ENCODE data around the gene TMEM125. TPM values are rescaled to one million over a fixed set of nuclear protein-coding genes. Genes with fewer than 3 reads are reported as not detected.

Gene TMEM125
- total RNA-seq, 1 experiment from 2014 or later, result 21.5 TPM

DNA sequence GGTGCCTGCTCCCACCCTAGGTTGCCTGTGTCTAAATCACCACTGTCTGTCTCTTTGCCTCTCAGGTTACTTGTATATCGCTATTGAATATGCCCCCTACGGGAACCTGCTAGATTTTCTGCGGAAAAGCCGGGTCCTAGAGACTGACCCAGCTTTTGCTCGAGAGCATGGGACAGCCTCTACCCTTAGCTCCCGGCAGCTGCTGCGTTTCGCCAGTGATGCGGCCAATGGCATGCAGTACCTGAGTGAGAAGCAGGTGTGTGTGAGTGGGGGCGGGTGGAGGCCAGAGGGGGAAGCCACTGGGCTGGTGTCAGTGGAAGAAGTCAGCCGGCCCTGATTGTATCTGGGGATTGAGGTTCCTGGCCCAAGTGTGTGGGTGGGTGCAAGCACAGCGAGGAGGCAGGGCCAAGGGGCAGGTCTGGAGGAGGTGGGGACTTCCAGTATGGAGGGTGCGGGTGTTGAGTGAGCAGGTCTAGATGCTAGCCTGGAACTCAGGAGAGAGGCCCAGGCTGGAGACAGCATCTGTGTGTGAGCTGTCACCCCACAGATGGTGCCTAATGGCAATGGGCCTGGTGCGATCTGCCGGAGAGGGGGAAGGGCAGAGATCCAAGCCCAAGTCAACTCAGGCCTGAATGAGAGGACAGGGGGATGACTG is 48.2 kb downstream of the TMEM125 start:
- TF ChIP-seq, protein P1, sequence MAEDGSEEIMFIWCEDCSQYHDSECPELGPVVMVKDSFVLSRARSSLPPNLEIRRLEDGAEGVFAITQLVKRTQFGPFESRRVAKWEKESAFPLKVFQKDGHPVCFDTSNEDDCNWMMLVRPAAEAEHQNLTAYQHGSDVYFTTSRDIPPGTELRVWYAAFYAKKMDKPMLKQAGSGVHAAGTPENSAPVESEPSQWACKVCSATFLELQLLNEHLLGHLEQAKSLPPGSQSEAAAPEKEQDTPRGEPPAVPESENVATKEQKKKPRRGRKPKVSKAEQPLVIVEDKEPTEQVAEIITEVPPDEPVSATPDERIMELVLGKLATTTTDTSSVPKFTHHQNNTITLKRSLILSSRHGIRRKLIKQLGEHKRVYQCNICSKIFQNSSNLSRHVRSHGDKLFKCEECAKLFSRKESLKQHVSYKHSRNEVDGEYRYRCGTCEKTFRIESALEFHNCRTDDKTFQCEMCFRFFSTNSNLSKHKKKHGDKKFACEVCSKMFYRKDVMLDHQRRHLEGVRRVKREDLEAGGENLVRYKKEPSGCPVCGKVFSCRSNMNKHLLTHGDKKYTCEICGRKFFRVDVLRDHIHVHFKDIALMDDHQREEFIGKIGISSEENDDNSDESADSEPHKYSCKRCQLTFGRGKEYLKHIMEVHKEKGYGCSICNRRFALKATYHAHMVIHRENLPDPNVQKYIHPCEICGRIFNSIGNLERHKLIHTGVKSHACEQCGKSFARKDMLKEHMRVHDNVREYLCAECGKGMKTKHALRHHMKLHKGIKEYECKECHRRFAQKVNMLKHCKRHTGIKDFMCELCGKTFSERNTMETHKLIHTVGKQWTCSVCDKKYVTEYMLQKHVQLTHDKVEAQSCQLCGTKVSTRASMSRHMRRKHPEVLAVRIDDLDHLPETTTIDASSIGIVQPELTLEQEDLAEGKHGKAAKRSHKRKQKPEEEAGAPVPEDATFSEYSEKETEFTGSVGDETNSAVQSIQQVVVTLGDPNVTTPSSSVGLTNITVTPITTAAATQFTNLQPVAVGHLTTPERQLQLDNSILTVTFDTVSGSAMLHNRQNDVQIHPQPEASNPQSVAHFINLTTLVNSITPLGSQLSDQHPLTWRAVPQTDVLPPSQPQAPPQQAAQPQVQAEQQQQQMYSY (CRISPR knock-in tag; IDR thresholded peaks at IDR 0.05), result no peak
- TF ChIP-seq NR2C2 (CRISPR knock-in tag; IDR thresholded peaks at IDR 0.05) (no peak), AR (CRISPR knock-in tag; IDR thresholded peaks at IDR 0.05) (no peak), PRRX2 (CRISPR knock-in tag; IDR thresholded peaks at IDR 0.05) (no peak)
- H3K9me3 Mint-ChIP-seq, result no peaks in the 10 kb centered on the region
- no peaks in the 10 kb centered on the region for H3K36me3 Mint-ChIP-seq
- H3K27ac Mint-ChIP-seq, result peak overlapping the region; percentile 50; the same call in 1 of the 2 replicates
- CTCF ChIA-PET, result interaction anchor here (1.4 to 2.4 kb wide), 3 partner anchors 24 to 41 kb away, joined by 3 to 10 read pairs (median 6); partner anchors contain the start of genes C1orf210 and CDC20
- peaks cover 6% of the 10 kb centered on the region for H3K4me1 Mint-ChIP-seq
- H3K27me3 Mint-ChIP-seq (ENCODE audit: low read depth), result no peaks in the 10 kb centered on the region
- DNase-seq (ENCODE audit: low spot score), result no peak
- no peak overlapping the region for H3K4me3 Mint-ChIP-seq
- no peak for ATAC-seq
- POLR2A ChIA-PET, result interaction anchor here (0.7 kb wide), 1 partner anchor 34 kb away, joined by 3 read pairs; no protein-coding TSS in a partner anchor

GRCh38 chr1:43318831-43319230 is 49.0 kb downstream of the TMEM125 start:
- Mint-ChIP-seq H3K4me3 (no peak overlapping the region), H3K4me1 (peaks cover 6% of the 10 kb centered on the region), H3K27ac (no peak overlapping the region), H3K36me3 (no peaks in the 10 kb centered on the region), H3K27me3 (ENCODE audit: low read depth) (no peaks in the 10 kb centered on the region), H3K9me3 (no peaks in the 10 kb centered on the region)
- TF ChIP-seq NR1H2 (CRISPR knock-in tag; IDR thresholded peaks at IDR 0.05), result no peak
- no peak for TF ChIP-seq CREB1 (CRISPR knock-in tag; IDR thresholded peaks at IDR 0.05)
- TF ChIP-seq, protein P2, sequence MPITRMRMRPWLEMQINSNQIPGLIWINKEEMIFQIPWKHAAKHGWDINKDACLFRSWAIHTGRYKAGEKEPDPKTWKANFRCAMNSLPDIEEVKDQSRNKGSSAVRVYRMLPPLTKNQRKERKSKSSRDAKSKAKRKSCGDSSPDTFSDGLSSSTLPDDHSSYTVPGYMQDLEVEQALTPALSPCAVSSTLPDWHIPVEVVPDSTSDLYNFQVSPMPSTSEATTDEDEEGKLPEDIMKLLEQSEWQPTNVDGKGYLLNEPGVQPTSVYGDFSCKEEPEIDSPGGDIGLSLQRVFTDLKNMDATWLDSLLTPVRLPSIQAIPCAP (CRISPR knock-in tag; IDR thresholded peaks at IDR 0.05), result no peak
- TF ChIP-seq, protein P3, sequence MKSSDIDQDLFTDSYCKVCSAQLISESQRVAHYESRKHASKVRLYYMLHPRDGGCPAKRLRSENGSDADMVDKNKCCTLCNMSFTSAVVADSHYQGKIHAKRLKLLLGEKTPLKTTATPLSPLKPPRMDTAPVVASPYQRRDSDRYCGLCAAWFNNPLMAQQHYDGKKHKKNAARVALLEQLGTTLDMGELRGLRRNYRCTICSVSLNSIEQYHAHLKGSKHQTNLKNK (CRISPR knock-in tag; IDR thresholded peaks at IDR 0.05), result no peak
- TF ChIP-seq RELA (CRISPR knock-in tag; IDR thresholded peaks at IDR 0.05; ENCODE audit: borderline replicate concordance), result no peak
- TF ChIP-seq, protein P4, sequence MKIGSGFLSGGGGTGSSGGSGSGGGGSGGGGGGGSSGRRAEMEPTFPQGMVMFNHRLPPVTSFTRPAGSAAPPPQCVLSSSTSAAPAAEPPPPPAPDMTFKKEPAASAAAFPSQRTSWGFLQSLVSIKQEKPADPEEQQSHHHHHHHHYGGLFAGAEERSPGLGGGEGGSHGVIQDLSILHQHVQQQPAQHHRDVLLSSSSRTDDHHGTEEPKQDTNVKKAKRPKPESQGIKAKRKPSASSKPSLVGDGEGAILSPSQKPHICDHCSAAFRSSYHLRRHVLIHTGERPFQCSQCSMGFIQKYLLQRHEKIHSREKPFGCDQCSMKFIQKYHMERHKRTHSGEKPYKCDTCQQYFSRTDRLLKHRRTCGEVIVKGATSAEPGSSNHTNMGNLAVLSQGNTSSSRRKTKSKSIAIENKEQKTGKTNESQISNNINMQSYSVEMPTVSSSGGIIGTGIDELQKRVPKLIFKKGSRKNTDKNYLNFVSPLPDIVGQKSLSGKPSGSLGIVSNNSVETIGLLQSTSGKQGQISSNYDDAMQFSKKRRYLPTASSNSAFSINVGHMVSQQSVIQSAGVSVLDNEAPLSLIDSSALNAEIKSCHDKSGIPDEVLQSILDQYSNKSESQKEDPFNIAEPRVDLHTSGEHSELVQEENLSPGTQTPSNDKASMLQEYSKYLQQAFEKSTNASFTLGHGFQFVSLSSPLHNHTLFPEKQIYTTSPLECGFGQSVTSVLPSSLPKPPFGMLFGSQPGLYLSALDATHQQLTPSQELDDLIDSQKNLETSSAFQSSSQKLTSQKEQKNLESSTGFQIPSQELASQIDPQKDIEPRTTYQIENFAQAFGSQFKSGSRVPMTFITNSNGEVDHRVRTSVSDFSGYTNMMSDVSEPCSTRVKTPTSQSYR (CRISPR knock-in tag; IDR thresholded peaks at IDR 0.05), result no peak
- TF ChIP-seq, protein P1 (CRISPR knock-in tag; IDR thresholded peaks at IDR 0.05), result no peak
- TF ChIP-seq JAZF1 (CRISPR knock-in tag; IDR thresholded peaks at IDR 0.05), result no peak
- TF ChIP-seq ESRRA (CRISPR knock-in tag; IDR thresholded peaks at IDR 0.05; ENCODE audit: borderline replicate concordance), result no peak
- TF ChIP-seq ZNF425 (CRISPR knock-in tag; conservative IDR thresholded peaks at IDR 0.05), result no peak
- no peak for TF ChIP-seq ZNF121 (CRISPR knock-in tag; IDR thresholded peaks at IDR 0.05)
- TF ChIP-seq SP1 (CRISPR knock-in tag; conservative IDR thresholded peaks at IDR 0.05), result no peak
- no peak for ATAC-seq
- ChIA-PET POLR2A (no interaction called here), CTCF (interaction anchor here (1.4 kb wide), 1 partner anchor 34 kb away, joined by 3 read pairs; the partner anchor contains the start of gene C1orf210)
- DNase-seq (ENCODE audit: low spot score), result no peak

Data from WTC11 (cell line).